ENCODE measurements around the gene SDHC.
"Not testable (repeated sequence)": the region's sequence is repeated elsewhere in the genome, so short reads cannot be mapped to it uniquely, and the experiment has no call there.

The SDHC gene

DNA sequence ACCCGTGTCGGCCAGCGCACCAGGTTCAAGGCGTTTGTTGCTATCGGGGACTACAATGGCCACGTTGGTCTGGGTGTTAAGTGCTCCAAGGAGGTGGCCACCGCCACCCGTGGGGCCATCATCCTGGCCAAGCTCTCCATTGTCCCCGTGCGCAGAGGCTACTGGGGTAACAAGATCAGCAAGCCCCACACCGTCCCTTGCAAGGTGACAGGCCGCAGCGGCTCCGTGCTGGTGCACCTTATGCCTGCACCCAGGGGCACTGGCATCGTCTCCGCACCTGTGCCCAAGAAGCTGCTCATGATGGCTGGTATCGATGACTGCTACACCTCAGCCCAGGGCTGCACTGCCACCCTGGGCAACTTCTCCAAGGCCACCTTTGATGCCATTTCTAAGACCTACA, 92.4 kb downstream of the SDHC start:
- not testable (repeated sequence) for H3K36me3 ChIP-seq (replicated peaks in 1 of 2; ENCODE audit: control insufficient read depth in 2 of 2, insufficient read depth in 2 of 2, low read length in 2 of 2); H2AK5ac ChIP-seq (ENCODE audit: low read depth, low read length); DNase-seq (ENCODE audit: low spot score); H3K79me1 ChIP-seq (ENCODE audit: low read depth, low read length); H2BK120ac ChIP-seq (ENCODE audit: low read depth, low read length); H3K14ac ChIP-seq (ENCODE audit: low read length); H2BK15ac ChIP-seq (ENCODE audit: low read length); H3K27me3 ChIP-seq (ENCODE audit: control insufficient read depth in 3 of 3, insufficient read depth in 3 of 3, low read depth in 1 of 3, low read length in 3 of 3); H2BK5ac ChIP-seq (ENCODE audit: low read length); H3K27ac ChIP-seq (replicated peaks; ENCODE audit: low read length); H3K23ac ChIP-seq (ENCODE audit: low read depth, low read length, poor library complexity); H3K4me3 ChIP-seq (ENCODE audit: low read length in 2 of 2); H3K18ac ChIP-seq (ENCODE audit: low read length); H2BK12ac ChIP-seq (ENCODE audit: low read length); H4K91ac ChIP-seq (ENCODE audit: low read depth, low read length, poor library complexity); H3K9me3 ChIP-seq (replicated peaks in 1 of 2; ENCODE audit: control insufficient read depth in 2 of 2, insufficient read depth in 1 of 2, low read depth in 1 of 2, low read length in 2 of 2); H3K9ac ChIP-seq (ENCODE audit: low read depth, low read length, poor library complexity); H3K4me2 ChIP-seq (ENCODE audit: insufficient read depth, low read length, poor library complexity, severe bottlenecking); H3K4ac ChIP-seq (ENCODE audit: low read length); H4K8ac ChIP-seq (ENCODE audit: low read depth, low read length); H2AFZ ChIP-seq (ENCODE audit: low read length); H3K4me1 ChIP-seq (ENCODE audit: control insufficient read depth in 2 of 2, insufficient read depth in 1 of 2, low read depth in 1 of 2, low read length in 2 of 2)
- no CpG with 5 or more reads among the region's 17 CpGs for WGBS, 2 donors (ENCODE audit: extremely low coverage in 2 of 2, insufficient read length in 2 of 2, insufficient replicate concordance in 1 of 2)

DNA sequence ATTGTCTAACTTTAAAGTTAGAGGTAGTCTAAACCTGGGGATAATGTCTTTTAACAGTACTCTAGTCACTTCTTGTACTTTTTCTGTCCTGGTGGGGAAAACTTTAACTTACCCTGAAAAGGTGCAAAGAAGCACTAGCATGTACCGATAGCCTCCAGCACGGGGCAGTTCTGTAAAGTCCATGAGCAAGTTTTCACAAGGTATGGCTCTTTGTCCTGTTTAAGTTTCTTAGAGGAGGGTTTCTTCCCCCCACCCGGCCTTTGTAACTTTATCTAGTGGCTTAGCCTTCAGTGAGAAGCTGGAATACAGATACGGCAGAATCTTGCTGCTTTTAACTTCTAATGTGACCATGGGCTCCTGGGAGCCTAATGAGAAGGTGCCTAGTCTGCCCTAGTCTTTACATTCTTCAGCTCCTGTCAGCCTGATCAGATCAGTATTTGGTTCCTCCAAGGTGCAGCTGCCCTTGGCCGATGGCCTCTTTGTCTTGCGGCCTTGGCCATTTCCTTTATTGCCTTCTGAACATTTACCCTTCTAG, 93.3 kb downstream of the SDHC start:
- H3K9me3 ChIP-seq (replicated peaks in 1 of 2; ENCODE audit: control insufficient read depth in 2 of 2, insufficient read depth in 1 of 2, low read depth in 1 of 2, low read length in 2 of 2): peaks cover 0 to 2% of the 10 kb centered on the region in 2 donors
- no peaks in the 10 kb centered on the region for H3K36me3 ChIP-seq (replicated peaks in 1 of 2; ENCODE audit: control insufficient read depth in 2 of 2, insufficient read depth in 2 of 2, low read length in 2 of 2)
- H2BK120ac ChIP-seq (ENCODE audit: low read depth, low read length): no peak overlapping the region
- no peak overlapping the region for H3K9ac ChIP-seq (ENCODE audit: low read depth, low read length, poor library complexity)
- H3K4me2 ChIP-seq (ENCODE audit: insufficient read depth, low read length, poor library complexity, severe bottlenecking): no peak overlapping the region
- no peaks in the 10 kb centered on the region for H3K27me3 ChIP-seq (ENCODE audit: control insufficient read depth in 3 of 3, insufficient read depth in 3 of 3, low read depth in 1 of 3, low read length in 3 of 3)
- no peak overlapping the region for H2BK15ac ChIP-seq (ENCODE audit: low read length)
- H3K4me1 ChIP-seq (ENCODE audit: control insufficient read depth in 2 of 2, insufficient read depth in 1 of 2, low read depth in 1 of 2, low read length in 2 of 2): peaks cover 0 to 4% of the 10 kb centered on the region in 2 donors
- no peak overlapping the region for H2BK12ac ChIP-seq (ENCODE audit: low read length)
- H3K27ac ChIP-seq (replicated peaks; ENCODE audit: low read length): no peak overlapping the region
- H3K4me3 ChIP-seq (ENCODE audit: low read length in 2 of 2): no peak overlapping the region
- no CpG with 5 or more reads among the region's 6 CpGs for WGBS, 2 donors (ENCODE audit: extremely low coverage in 2 of 2, insufficient read length in 2 of 2, insufficient replicate concordance in 1 of 2)
- H3K23ac ChIP-seq (ENCODE audit: low read depth, low read length, poor library complexity): no peak overlapping the region
- no peak overlapping the region for H4K91ac ChIP-seq (ENCODE audit: low read depth, low read length, poor library complexity)
- H3K4ac ChIP-seq (ENCODE audit: low read length): no peak overlapping the region
- H4K8ac ChIP-seq (ENCODE audit: low read depth, low read length): no peak overlapping the region
- H2AFZ ChIP-seq (ENCODE audit: low read length): no peak overlapping the region
- no peak overlapping the region for H2AK5ac ChIP-seq (ENCODE audit: low read depth, low read length)
- no peak overlapping the region for H3K18ac ChIP-seq (ENCODE audit: low read length)
- DNase-seq (ENCODE audit: low spot score): no peak
- no peak overlapping the region for H2BK5ac ChIP-seq (ENCODE audit: low read length)
- H3K14ac ChIP-seq (ENCODE audit: low read length): no peak overlapping the region
- no peaks in the 10 kb centered on the region for H3K79me1 ChIP-seq (ENCODE audit: low read depth, low read length)

DNA sequence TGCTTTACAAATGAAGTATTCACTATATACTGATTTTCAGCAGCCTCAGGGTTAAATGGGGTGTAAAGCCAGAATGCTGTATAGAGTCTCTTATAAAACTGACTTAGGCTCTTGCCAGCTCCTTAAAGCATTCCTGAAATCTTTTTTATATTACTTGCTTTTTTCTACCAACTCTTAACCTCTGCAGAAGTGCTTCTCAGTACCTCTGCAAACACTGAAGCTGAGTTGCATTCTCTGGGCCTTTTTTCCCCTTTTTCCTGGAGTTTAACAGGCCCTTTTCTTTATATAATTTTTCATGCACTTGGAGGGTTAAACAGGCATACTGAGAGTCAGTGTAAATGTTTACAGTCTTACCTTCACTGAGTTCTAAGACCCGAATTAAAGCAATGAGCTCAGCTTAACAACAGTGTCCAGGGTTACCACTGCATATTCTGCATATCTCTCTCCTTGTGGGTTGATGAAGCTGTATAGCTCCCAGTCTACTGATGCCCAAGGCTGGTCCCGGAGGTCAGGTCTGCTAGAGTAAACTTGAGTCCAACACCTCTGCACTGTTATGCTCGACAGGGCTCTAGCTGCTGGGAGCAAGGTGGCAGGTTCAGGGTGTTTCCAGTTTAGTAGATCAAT, 94.4 kb downstream of the SDHC start:
- Histone ChIP-seq H2AK5ac (ENCODE audit: low read depth, low read length) (no peak overlapping the region), H2BK15ac (ENCODE audit: low read length) (no peak overlapping the region), H4K8ac (ENCODE audit: low read depth, low read length) (no peak overlapping the region), H2BK5ac (ENCODE audit: low read length) (no peak overlapping the region), H2BK12ac (ENCODE audit: low read length) (no peak overlapping the region), H3K18ac (ENCODE audit: low read length) (no peak overlapping the region), H3K14ac (ENCODE audit: low read length) (no peak overlapping the region), H2AFZ (ENCODE audit: low read length) (no peak overlapping the region), H3K4me2 (ENCODE audit: insufficient read depth, low read length, poor library complexity, severe bottlenecking) (no peak overlapping the region), H3K9ac (ENCODE audit: low read depth, low read length, poor library complexity) (no peak overlapping the region), H3K4me3 (ENCODE audit: low read length in 2 of 2) (no peak overlapping the region), H3K27me3 (ENCODE audit: control insufficient read depth in 3 of 3, insufficient read depth in 3 of 3, low read depth in 1 of 3, low read length in 3 of 3) (no peaks in the 10 kb centered on the region), H3K4ac (ENCODE audit: low read length) (no peak overlapping the region), H4K91ac (ENCODE audit: low read depth, low read length, poor library complexity) (no peak overlapping the region), H3K4me1 (ENCODE audit: control insufficient read depth in 2 of 2, insufficient read depth in 1 of 2, low read depth in 1 of 2, low read length in 2 of 2) (peaks cover 0 to 4% of the 10 kb centered on the region in 2 donors), H2BK120ac (ENCODE audit: low read depth, low read length) (no peak overlapping the region), H3K23ac (ENCODE audit: low read depth, low read length, poor library complexity) (no peak overlapping the region), H3K9me3 (replicated peaks in 1 of 2; ENCODE audit: control insufficient read depth in 2 of 2, insufficient read depth in 1 of 2, low read depth in 1 of 2, low read length in 2 of 2) (peaks cover 0 to 2% of the 10 kb centered on the region in 2 donors), H3K36me3 (replicated peaks in 1 of 2; ENCODE audit: control insufficient read depth in 2 of 2, insufficient read depth in 2 of 2, low read length in 2 of 2) (no peaks in the 10 kb centered on the region), H3K27ac (replicated peaks; ENCODE audit: low read length) (no peak overlapping the region), H3K79me1 (ENCODE audit: low read depth, low read length) (no peaks in the 10 kb centered on the region)
- DNase-seq (ENCODE audit: low spot score): no peak
- WGBS, 2 donors (ENCODE audit: extremely low coverage in 2 of 2, insufficient read length in 2 of 2, insufficient replicate concordance in 1 of 2): no CpG with 5 or more reads among the region's 3 CpGs

DNA sequence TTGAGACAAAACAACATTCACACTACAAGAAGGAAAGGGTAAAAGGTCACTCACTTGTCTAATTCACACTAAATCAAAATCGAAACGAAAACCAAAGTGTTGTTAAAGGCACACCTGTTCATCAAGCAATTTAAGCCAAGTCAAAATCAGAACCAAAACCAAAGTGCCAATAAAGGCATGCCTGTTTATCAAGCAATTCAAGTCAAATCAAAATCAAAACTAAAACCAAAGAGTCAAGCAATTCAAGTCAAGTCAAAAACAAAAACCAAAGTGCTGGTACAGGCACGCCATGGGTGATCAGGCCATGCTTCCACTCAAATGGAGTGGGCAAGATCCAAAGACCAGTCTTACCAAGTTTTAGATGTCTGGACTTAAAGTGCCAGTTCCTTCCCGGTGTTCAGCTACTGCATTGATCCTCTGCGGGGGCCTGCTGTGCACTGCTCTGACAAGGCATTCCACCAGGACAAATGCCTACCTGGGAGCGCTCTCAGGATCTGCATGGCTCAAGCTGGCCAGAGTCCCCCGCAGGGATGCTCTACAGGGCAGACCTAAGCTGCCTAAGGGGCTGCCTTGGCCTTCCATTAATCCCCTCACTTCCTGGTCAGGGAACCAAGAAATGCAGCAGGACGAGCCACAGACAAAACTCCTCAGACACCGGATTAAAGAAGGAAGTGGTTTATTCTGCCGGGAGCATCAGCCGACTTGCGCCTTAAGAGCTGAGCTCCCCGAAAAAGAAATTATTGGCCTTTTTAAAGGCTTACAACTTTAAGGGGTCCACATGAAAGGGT, 95.9 kb downstream of the SDHC start:
- not testable (repeated sequence) for H3K79me1 ChIP-seq (ENCODE audit: low read depth, low read length); H3K36me3 ChIP-seq (replicated peaks in 1 of 2; ENCODE audit: control insufficient read depth in 2 of 2, insufficient read depth in 2 of 2, low read length in 2 of 2); H3K27me3 ChIP-seq (ENCODE audit: control insufficient read depth in 3 of 3, insufficient read depth in 3 of 3, low read depth in 1 of 3, low read length in 3 of 3); H2BK5ac ChIP-seq (ENCODE audit: low read length); H3K14ac ChIP-seq (ENCODE audit: low read length); H3K4me2 ChIP-seq (ENCODE audit: insufficient read depth, low read length, poor library complexity, severe bottlenecking); H2BK15ac ChIP-seq (ENCODE audit: low read length); H2BK120ac ChIP-seq (ENCODE audit: low read depth, low read length); H3K4ac ChIP-seq (ENCODE audit: low read length); H3K4me1 ChIP-seq (ENCODE audit: control insufficient read depth in 2 of 2, insufficient read depth in 1 of 2, low read depth in 1 of 2, low read length in 2 of 2); H2AFZ ChIP-seq (ENCODE audit: low read length); H2BK12ac ChIP-seq (ENCODE audit: low read length); H3K9me3 ChIP-seq (replicated peaks in 1 of 2; ENCODE audit: control insufficient read depth in 2 of 2, insufficient read depth in 1 of 2, low read depth in 1 of 2, low read length in 2 of 2); DNase-seq (ENCODE audit: low spot score); H2AK5ac ChIP-seq (ENCODE audit: low read depth, low read length); H3K27ac ChIP-seq (replicated peaks; ENCODE audit: low read length); H4K91ac ChIP-seq (ENCODE audit: low read depth, low read length, poor library complexity); H3K18ac ChIP-seq (ENCODE audit: low read length); H3K4me3 ChIP-seq (ENCODE audit: low read length in 2 of 2); H4K8ac ChIP-seq (ENCODE audit: low read depth, low read length); H3K9ac ChIP-seq (ENCODE audit: low read depth, low read length, poor library complexity)
- H3K23ac ChIP-seq (ENCODE audit: low read depth, low read length, poor library complexity): peak overlapping the region; percentile 55
- WGBS, 2 donors (ENCODE audit: extremely low coverage in 2 of 2, insufficient read length in 2 of 2, insufficient replicate concordance in 1 of 2): no CpG with 5 or more reads among the region's 13 CpGs
